Lower leg skin (tissue), 4 donors: ENCODE results near the gene EFNA4. TPM values are rescaled to one million over a fixed set of nuclear protein-coding genes. Genes with fewer than 3 reads are reported as not detected.

Experiments used
- total RNA-seq, 4 donors: library from RNA; depleted of rRNA; stranded (reverse); fragments of >200 nt; gene quantifications; one replicate each; pipeline ENCODE4 v1.1.0, GENCODE V29; 2016

Gene EFNA4
- total RNA-seq, 4 donors from 2014 or later = 29.5 to 66.6 (median 52.9) TPM

Other genes starting within 250 kb of the EFNA4 start
- gene KCNN3, start 193.5 kb upstream of the EFNA4 start, total RNA-seq = 1 to 10 TPM in 1 of 4 donors, under 1 TPM in 3; 0.13 to 2.1 (median 0.36) TPM
- gene PMVK, start 127.0 kb upstream of the EFNA4 start, total RNA-seq = 10 to 100 TPM; 20.6 to 37.0 (median 33.3) TPM
- 10 to 100 TPM; 52.1 to 84.1 (median 63.7) TPM for gene PBXIP1, start 107.6 kb upstream of the EFNA4 start, total RNA-seq
- 10 to 100 TPM; 31.9 to 38.0 (median 36.3) TPM for gene PYGO2, start 102.0 kb upstream of the EFNA4 start, total RNA-seq
- gene SHC1, start 93.0 kb upstream of the EFNA4 start, total RNA-seq = 10 to 100 TPM; 45.4 to 68.9 (median 66.4) TPM
- gene CKS1B, start 89.1 kb upstream of the EFNA4 start, total RNA-seq = 10 to 100 TPM; 40.0 to 58.7 (median 45.3) TPM
- 10 to 100 TPM; 38.7 to 45.3 (median 41.6) TPM for gene FLAD1, start 80.4 kb upstream of the EFNA4 start, total RNA-seq
- gene LENEP, start 70.2 kb upstream of the EFNA4 start, total RNA-seq = 1 to 10 TPM in 1 of 4 donors, not detected in 3; 1.4 TPM
- gene ZBTB7B, start 60.9 kb upstream of the EFNA4 start, total RNA-seq = 100 to 1,000 TPM; 270 to 295 (median 286) TPM
- 10 to 100 TPM in 1 of 4 donors, 1 to 10 TPM in 3; 3.8 to 11.5 (median 6.3) TPM for gene DCST2, start 30.0 kb upstream of the EFNA4 start, total RNA-seq
- 1 to 10 TPM in 2 of 4 donors, under 1 TPM in 2; 0.38 to 3.6 (median 0.87) TPM for gene DCST1, start 29.9 kb upstream of the EFNA4 start, total RNA-seq
- 100 to 1,000 TPM; 232 to 289 (median 279) TPM for gene ADAM15, start 12.4 kb upstream of the EFNA4 start, total RNA-seq
- gene EFNA3, start 15.1 kb downstream of the EFNA4 start, total RNA-seq = 100 to 1,000 TPM; 111 to 150 (median 129) TPM
- 100 to 1,000 TPM; 125 to 235 (median 185) TPM for gene EFNA1, start 64.1 kb downstream of the EFNA4 start, total RNA-seq
- gene SLC50A1, start 72.1 kb downstream of the EFNA4 start, total RNA-seq = 10 to 100 TPM; 33.3 to 59.4 (median 43.7) TPM
- gene DPM3, start 76.8 kb downstream of the EFNA4 start, total RNA-seq = 10 to 100 TPM; 19.2 to 74.7 (median 36.9) TPM
- 100 to 1,000 TPM in 2 of 4 donors, 10 to 100 TPM in 2; 48.6 to 109 (median 97.6) TPM for gene KRTCAP2, start 109.6 kb downstream of the EFNA4 start, total RNA-seq
- gene TRIM46, start 110.1 kb downstream of the EFNA4 start, total RNA-seq = 1 to 10 TPM in 1 of 4 donors, under 1 TPM in 2, not detected in 1; 0.17 to 1.2 (median 0.62) TPM
- gene THBS3, start 144.2 kb downstream of the EFNA4 start, total RNA-seq = 10 to 100 TPM; 15.6 to 26.6 (median 20.2) TPM
- gene MTX1, start 145.0 kb downstream of the EFNA4 start, total RNA-seq = 10 to 100 TPM; 20.5 to 54.8 (median 40.8) TPM
- 10 to 100 TPM in 3 of 4 donors, 1 to 10 TPM in 1; 9.6 to 26.0 (median 18.7) TPM for gene ENTREP3, start 191.7 kb downstream of the EFNA4 start, total RNA-seq
- 10 to 100 TPM; 67.8 to 96.9 (median 87.6) TPM for gene SCAMP3, start 198.6 kb downstream of the EFNA4 start, total RNA-seq
- 10 to 100 TPM; 24.6 to 55.8 (median 38.0) TPM for gene CLK2, start 209.8 kb downstream of the EFNA4 start, total RNA-seq
- gene HCN3, start 213.7 kb downstream of the EFNA4 start, total RNA-seq = 1 to 10 TPM; 5.4 to 8.5 (median 6.4) TPM
- 1 to 10 TPM in 2 of 4 donors, under 1 TPM in 2; 0.13 to 1.7 (median 0.77) TPM for gene PKLR, start 237.7 kb downstream of the EFNA4 start, total RNA-seq
- 100 to 1,000 TPM in 3 of 4 donors, 10 to 100 TPM in 1; 98.5 to 185 (median 141) TPM for gene FDPS, start 245.1 kb downstream of the EFNA4 start, total RNA-seq